Subcutaneous abdominal adipose tissue (tissue), 5 donors: ENCODE data around the gene RRP9.

Experiments used
- H3K27ac ChIP-seq: one replicate; pipeline ENCODE4 v1.7.0; 2013; ENCODE audit warnings: low read depth, mild to moderate bottlenecking, inconsistent platforms, low read length, moderate library complexity
- H3K27me3 ChIP-seq, 5 donors: one replicate each; pipeline ENCODE4 v1.7.0; 2013; ENCODE audit warnings: low read length in 5 of 5, inconsistent platforms in 1 of 5; ENCODE audit not compliant: control insufficient read depth in 5 of 5, insufficient read depth in 4 of 5
- H3K36me3 ChIP-seq, 5 donors: one replicate each; pipeline ENCODE4 v1.7.0; 2013; ENCODE audit warnings: low read length in 5 of 5; ENCODE audit not compliant: control insufficient read depth in 5 of 5, insufficient read depth in 5 of 5
- H3K4me1 ChIP-seq, 5 donors: one replicate each; pipeline ENCODE4 v1.7.0; 2013; ENCODE audit warnings: low read length in 5 of 5, mild to moderate bottlenecking in 3 of 5, moderate library complexity in 1 of 5; ENCODE audit not compliant: control insufficient read depth in 5 of 5, insufficient read depth in 5 of 5
- H3K4me3 ChIP-seq, 5 donors: one replicate each; pipeline ENCODE4 v1.7.0; 2013; ENCODE audit warnings: low read length in 5 of 5, low read depth in 1 of 5
- H3K9ac ChIP-seq, 5 donors: one replicate each; pipeline ENCODE4 v1.7.0; 2013; ENCODE audit warnings: low read length in 5 of 5, mild to moderate bottlenecking in 4 of 5, moderate library complexity in 3 of 5
- H3K9me3 ChIP-seq, 5 donors: one replicate each; pipeline ENCODE4 v1.7.0; 2013; ENCODE audit warnings: low read length in 5 of 5; ENCODE audit not compliant: control insufficient read depth in 5 of 5
- donor health status: healthy.
- donor health status: healthy.
- donor health status: healthy.
- donor health status: healthy.
- donor health status: healthy.

RRP9 gene

GRCh38 chr3:51964521-51964920 lies 22.8 kb upstream of the RRP9 start:
- no peaks in the 10 kb centered on the region for H3K9me3 ChIP-seq
- H3K4me3 ChIP-seq: no peak overlapping the region
- H3K27ac ChIP-seq: no peak overlapping the region
- H3K36me3 ChIP-seq: peaks cover 0 to 18% (median 10%) of the 10 kb centered on the region in 5 donors
- no peaks in the 10 kb centered on the region for H3K27me3 ChIP-seq
- peaks cover 2 to 31% (median 25%) of the 10 kb centered on the region in 5 donors for H3K4me1 ChIP-seq
- peak overlapping the region in 1 of 5 donors; percentile 30 for H3K9ac ChIP-seq

GRCh38 chr3:51963951-51964451 lies 22.3 kb upstream of the RRP9 start:
- Histone ChIP-seq H3K9ac (no peak overlapping the region), H3K9me3 (no peaks in the 10 kb centered on the region), H3K4me1 (peaks cover 2 to 31% (median 25%) of the 10 kb centered on the region in 5 donors), H3K27me3 (no peaks in the 10 kb centered on the region), H3K4me3 (no peak overlapping the region), H3K27ac (no peak overlapping the region), H3K36me3 (peaks cover 0 to 23% (median 16%) of the 10 kb centered on the region in 5 donors)

GRCh38 chr3:51962854-51963530 lies 21.3 kb upstream of the RRP9 start:
- Histone ChIP-seq H3K4me1 (peaks cover 0 to 23% (median 17%) of the 10 kb centered on the region in 5 donors), H3K9me3 (no peaks in the 10 kb centered on the region), H3K27ac (no peak overlapping the region), H3K4me3 (no peak overlapping the region), H3K9ac (peak overlapping the region in 1 of 5 donors; percentile 2), H3K36me3 (peaks cover 0 to 33% (median 23%) of the 10 kb centered on the region in 5 donors), H3K27me3 (no peaks in the 10 kb centered on the region)

- H3K27ac ChIP-seq: no peak overlapping the region
- H3K4me3 ChIP-seq: no peak overlapping the region
- peaks cover 0 to 39% (median 23%) of the 10 kb centered on the region in 5 donors for H3K36me3 ChIP-seq
- peaks cover under 1 to 18% (median 13%) of the 10 kb centered on the region in 5 donors for H3K4me1 ChIP-seq
- peak overlapping the region in 1 of 5 donors; percentile 4 for H3K9ac ChIP-seq
- H3K9me3 ChIP-seq: no peaks in the 10 kb centered on the region
- H3K27me3 ChIP-seq: no peaks in the 10 kb centered on the region
These were observed 20.2 kb upstream of the RRP9 start for GRCh38 chr3:51961602-51962569.

- Histone ChIP-seq H3K9ac (no peak overlapping the region), H3K4me1 (peaks cover 3 to 18% (median 12%) of the 10 kb centered on the region in 5 donors), H3K27me3 (no peaks in the 10 kb centered on the region), H3K9me3 (no peaks in the 10 kb centered on the region), H3K36me3 (peaks cover 0 to 39% (median 23%) of the 10 kb centered on the region in 5 donors), H3K27ac (no peak overlapping the region), H3K4me3 (no peak overlapping the region)
These were observed 19.3 kb upstream of the RRP9 start for GRCh38 chr3:51961011-51961410.

- Histone ChIP-seq H3K36me3 (peaks cover 0 to 39% (median 23%) of the 10 kb centered on the region in 5 donors), H3K4me3 (no peak overlapping the region), H3K27me3 (no peaks in the 10 kb centered on the region), H3K9ac (no peak overlapping the region), H3K27ac (no peak overlapping the region), H3K4me1 (peaks cover 3 to 20% (median 12%) of the 10 kb centered on the region in 5 donors), H3K9me3 (no peaks in the 10 kb centered on the region)
These were observed 18.7 kb upstream of the RRP9 start for GRCh38 chr3:51960386-51960785.

- Histone ChIP-seq H3K9me3 (no peaks in the 10 kb centered on the region), H3K36me3 (peaks cover 0 to 39% (median 23%) of the 10 kb centered on the region in 5 donors), H3K27me3 (no peaks in the 10 kb centered on the region), H3K4me3 (no peak overlapping the region), H3K4me1 (peaks cover 3 to 23% (median 16%) of the 10 kb centered on the region in 5 donors), H3K9ac (no peak overlapping the region), H3K27ac (no peak overlapping the region)
These were observed 17.9 kb upstream of the RRP9 start for GRCh38 chr3:51959651-51960050.

- peaks cover 0 to 39% (median 23%) of the 10 kb centered on the region in 5 donors for H3K36me3 ChIP-seq
- no peak overlapping the region for H3K27ac ChIP-seq
- peaks cover 3 to 23% (median 16%) of the 10 kb centered on the region in 5 donors for H3K4me1 ChIP-seq
- H3K4me3 ChIP-seq: no peak overlapping the region
- no peak overlapping the region for H3K9ac ChIP-seq
- no peaks in the 10 kb centered on the region for H3K9me3 ChIP-seq
- H3K27me3 ChIP-seq: no peaks in the 10 kb centered on the region
These were observed 17.2 kb upstream of the RRP9 start for GRCh38 chr3:51958603-51959521.

GRCh38 chr3:51957520-51958205 lies 16.0 kb upstream of the RRP9 start:
- Histone ChIP-seq H3K27me3 (no peaks in the 10 kb centered on the region), H3K36me3 (peaks cover 0 to 39% (median 23%) of the 10 kb centered on the region in 5 donors), H3K4me1 (peaks cover 3 to 23% (median 16%) of the 10 kb centered on the region in 5 donors), H3K4me3 (no peak overlapping the region), H3K9me3 (no peaks in the 10 kb centered on the region), H3K27ac (no peak overlapping the region), H3K9ac (no peak overlapping the region)
